Ishikawa (cell line): Measurements from ENCODE around the gene CABP1.

Experiments
- CEBPB ChIP-seq: IDR thresholded peaks from 2 replicates; pipeline ENCODE4 v1.6.1; 2012
- CREB1 ChIP-seq: IDR thresholded peaks from 2 replicates; pipeline ENCODE4 v1.6.1; 2012; ENCODE audit warnings: low read depth
- EGR1 ChIP-seq: IDR thresholded peaks from 2 replicates; pipeline ENCODE4 v1.6.1; 2012
- EP300 ChIP-seq: IDR thresholded peaks from 2 replicates; pipeline ENCODE4 v1.6.1; 2012; ENCODE audit warnings: borderline replicate concordance
- FOXM1 ChIP-seq: IDR thresholded peaks from 2 replicates; pipeline ENCODE4 v1.6.1; 2012; ENCODE audit warnings: low read depth, borderline replicate concordance
- NFIC ChIP-seq: IDR thresholded peaks from 2 replicates; pipeline ENCODE4 v1.6.1; 2012
- RAD21 ChIP-seq: IDR thresholded peaks from 2 replicates; pipeline ENCODE4 v1.6.1; 2012; ENCODE audit warnings: low read depth
- TAF1 ChIP-seq: IDR thresholded peaks from 2 replicates; pipeline ENCODE4 v1.6.1; 2012; ENCODE audit warnings: low read depth, mild to moderate bottlenecking
- TCF12 ChIP-seq: IDR thresholded peaks from 2 replicates; pipeline ENCODE4 v1.6.1; 2012; ENCODE audit warnings: low read depth
- TEAD4 ChIP-seq: IDR thresholded peaks from 2 replicates; pipeline ENCODE4 v1.6.1; 2012
- YY1 ChIP-seq: IDR thresholded peaks from 2 replicates; pipeline ENCODE4 v1.6.1; 2012; ENCODE audit warnings: low read depth
- ZBTB7A ChIP-seq: IDR thresholded peaks from 2 replicates; pipeline ENCODE4 v1.6.1; 2012; ENCODE audit warnings: low read depth
- TF ChIP-seq, protein P1 (sequence below): IDR thresholded peaks from 2 replicates; pipeline ENCODE4 v1.6.1; 2012
- TF ChIP-seq, protein P2 (sequence below): IDR thresholded peaks from 2 replicates; pipeline ENCODE4 v1.6.1; 2012; ENCODE audit warnings: low read depth, mild to moderate bottlenecking
- TF ChIP-seq, protein P3 (sequence below): IDR thresholded peaks from 2 replicates; pipeline ENCODE4 v1.6.1; 2012

Gene CABP1

DNA sequence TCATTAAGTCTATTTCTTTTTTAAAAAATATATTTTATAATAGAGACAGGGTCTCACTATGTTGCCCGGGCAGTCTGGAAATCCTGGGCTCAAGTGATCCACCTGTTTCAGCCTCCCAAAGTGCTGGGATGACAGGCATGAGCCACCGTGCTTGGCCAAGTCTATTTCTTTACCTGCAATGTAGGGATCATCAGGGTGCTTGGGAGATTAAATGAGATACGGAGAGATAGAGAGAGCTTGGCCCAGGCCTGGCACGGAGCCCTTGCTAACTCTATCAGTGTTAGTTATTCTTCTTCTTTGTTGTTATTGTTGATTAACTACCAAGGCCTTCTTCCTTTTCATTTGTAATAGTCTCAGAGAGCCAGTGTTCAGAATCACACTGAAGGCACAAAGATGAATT lies 3.1 kb downstream of the CABP1 start:
- TF ChIP-seq RAD21 (no peak), TCF12 (no peak), EP300 (no peak), EGR1 (no peak), TAF1 (no peak), TEAD4 (no peak)

DNA sequence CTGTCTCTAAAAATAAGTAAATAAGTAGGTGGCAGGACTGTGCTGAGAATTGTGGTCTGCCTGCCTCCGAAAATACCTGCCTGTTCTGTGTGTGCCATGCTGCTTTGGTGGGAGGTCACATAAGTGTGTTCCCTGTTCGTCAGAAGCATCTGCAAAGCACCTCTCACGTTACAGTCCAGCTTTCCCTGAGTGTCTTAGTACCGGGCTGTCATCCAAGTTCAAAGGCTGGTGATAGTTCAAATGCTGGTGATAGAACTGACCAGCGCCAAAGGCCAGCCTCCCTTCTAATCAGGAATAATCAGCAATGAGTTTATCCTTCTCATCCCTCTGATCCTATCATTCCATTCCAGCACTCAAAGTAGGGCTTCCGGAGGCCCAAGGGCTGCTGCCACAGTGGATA lies 5.6 kb downstream of the CABP1 start:
- TF ChIP-seq FOXM1 (no peak), EGR1 (no peak), TCF12 (no peak)
- TF ChIP-seq, protein P1, sequence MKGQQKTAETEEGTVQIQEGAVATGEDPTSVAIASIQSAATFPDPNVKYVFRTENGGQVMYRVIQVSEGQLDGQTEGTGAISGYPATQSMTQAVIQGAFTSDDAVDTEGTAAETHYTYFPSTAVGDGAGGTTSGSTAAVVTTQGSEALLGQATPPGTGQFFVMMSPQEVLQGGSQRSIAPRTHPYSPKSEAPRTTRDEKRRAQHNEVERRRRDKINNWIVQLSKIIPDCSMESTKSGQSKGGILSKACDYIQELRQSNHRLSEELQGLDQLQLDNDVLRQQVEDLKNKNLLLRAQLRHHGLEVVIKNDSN, result no peak

DNA sequence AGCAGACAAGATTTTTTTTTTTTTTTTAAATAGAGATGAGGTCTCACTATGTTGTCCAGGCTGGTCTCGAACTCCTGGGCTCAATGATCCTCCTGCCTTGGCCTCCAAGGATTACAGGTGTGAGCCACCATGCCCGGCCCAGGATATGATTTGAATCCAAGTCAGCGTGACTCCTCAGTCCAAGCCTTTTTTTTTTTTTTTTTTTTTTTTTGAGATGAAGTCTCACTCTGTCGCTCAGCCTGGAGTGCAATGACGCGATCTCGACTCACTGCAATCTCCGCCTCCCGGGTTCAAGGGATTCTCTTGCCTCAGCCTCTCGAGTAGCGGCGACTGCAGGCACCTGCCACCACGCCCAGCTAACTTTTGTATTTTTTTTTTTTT lies 6.9 kb downstream of the CABP1 start:
- no peak for TF ChIP-seq NFIC
- TF ChIP-seq FOXM1, result no peak
- TF ChIP-seq EGR1, result no peak
- TF ChIP-seq CEBPB, result no peak
- TF ChIP-seq, protein P2, sequence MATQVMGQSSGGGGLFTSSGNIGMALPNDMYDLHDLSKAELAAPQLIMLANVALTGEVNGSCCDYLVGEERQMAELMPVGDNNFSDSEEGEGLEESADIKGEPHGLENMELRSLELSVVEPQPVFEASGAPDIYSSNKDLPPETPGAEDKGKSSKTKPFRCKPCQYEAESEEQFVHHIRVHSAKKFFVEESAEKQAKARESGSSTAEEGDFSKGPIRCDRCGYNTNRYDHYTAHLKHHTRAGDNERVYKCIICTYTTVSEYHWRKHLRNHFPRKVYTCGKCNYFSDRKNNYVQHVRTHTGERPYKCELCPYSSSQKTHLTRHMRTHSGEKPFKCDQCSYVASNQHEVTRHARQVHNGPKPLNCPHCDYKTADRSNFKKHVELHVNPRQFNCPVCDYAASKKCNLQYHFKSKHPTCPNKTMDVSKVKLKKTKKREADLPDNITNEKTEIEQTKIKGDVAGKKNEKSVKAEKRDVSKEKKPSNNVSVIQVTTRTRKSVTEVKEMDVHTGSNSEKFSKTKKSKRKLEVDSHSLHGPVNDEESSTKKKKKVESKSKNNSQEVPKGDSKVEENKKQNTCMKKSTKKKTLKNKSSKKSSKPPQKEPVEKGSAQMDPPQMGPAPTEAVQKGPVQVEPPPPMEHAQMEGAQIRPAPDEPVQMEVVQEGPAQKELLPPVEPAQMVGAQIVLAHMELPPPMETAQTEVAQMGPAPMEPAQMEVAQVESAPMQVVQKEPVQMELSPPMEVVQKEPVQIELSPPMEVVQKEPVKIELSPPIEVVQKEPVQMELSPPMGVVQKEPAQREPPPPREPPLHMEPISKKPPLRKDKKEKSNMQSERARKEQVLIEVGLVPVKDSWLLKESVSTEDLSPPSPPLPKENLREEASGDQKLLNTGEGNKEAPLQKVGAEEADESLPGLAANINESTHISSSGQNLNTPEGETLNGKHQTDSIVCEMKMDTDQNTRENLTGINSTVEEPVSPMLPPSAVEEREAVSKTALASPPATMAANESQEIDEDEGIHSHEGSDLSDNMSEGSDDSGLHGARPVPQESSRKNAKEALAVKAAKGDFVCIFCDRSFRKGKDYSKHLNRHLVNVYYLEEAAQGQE, result no peak

DNA sequence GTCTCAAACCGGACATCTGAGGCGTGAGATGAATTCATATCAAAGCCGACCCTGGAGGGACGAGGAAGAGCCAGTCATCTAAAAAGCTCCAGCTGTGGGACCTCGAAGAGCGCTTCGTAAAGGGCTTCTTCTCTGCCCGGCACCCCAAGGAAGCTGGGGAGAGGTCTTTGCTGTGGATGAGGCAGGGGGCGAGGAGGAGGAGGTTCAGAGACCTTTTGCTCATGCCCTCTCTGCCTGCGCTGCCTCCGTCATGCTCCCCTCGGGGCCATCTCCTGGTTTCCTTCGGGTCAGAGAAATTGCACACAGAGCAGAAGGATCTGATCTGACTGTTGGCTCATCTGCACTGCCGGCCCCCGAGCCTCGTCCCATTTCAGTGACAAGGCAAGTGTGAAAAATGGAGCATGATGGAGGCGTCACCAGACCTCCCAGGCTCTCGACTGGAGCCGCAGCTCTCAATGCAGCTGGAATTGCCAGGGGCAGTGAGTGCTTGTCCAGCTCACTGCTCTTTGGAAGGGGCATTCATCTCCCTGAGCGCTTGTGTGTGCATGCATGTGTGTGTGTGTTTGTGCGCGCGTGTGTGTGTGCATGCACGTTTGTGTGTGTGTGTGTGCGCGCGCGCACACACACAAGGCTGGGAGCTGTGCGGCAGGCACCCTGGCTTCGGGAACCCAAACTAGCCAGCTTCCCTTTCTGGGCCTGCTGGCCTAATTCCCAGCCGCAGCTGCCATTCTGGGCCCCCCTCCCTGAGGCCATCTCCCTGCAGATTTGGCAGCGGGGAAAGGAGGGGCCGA lies 9.2 kb downstream of the CABP1 start:
- TF ChIP-seq, protein P3, sequence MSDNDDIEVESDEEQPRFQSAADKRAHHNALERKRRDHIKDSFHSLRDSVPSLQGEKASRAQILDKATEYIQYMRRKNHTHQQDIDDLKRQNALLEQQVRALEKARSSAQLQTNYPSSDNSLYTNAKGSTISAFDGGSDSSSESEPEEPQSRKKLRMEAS, result no peak
- TF ChIP-seq, protein P1, result no peak
- no peak for TF ChIP-seq RAD21
- no peak for TF ChIP-seq CEBPB

DNA sequence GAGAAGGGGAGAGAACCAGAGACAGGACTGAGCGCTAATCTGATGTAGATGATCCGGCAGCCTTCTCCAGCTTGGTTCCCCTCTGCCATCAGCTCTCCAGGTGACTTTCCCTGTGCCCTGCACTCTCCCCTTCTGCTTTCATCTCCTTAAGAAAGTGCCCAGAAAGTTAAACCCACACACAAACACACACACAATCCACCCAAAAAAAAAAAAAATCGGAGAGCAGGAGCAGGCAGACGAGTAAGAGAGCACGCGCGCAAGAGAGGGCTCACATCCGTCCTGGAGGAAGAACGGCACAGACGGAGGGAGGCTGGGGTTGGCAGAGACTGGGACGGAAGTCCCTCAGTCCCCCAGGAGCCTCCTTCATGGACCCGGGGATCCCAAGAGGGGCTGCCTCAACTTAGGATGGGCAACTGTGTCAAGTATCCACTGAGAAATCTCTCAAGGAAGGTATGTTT lies 9.8 kb downstream of the CABP1 start:
- TF ChIP-seq CREB1 (no peak), TEAD4 (no peak), FOXM1 (no peak), NFIC (no peak)

DNA sequence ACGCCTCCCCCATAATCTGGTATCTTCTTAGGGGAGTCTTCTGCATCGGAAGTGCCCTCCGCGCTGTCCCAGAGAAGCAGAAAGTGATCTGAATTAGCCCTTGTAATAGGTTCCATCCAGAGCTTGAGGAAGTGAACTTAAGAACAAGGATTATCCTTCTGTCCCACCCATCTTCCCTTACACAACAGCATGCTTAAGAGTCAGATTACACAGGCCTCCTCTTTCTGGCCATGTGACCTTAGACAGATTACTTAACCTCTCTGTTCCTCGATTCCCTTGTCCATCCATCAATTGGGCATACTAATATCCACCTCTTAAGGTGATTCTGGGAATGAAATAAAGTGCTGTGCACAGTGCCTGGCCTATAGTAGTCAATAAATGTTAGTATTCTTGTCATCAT lies 11.4 kb downstream of the CABP1 start:
- 0 out of 2 replicates have a peak, but pooled peaks have one; percentile 19 for TF ChIP-seq CEBPB
- no peak for TF ChIP-seq EGR1
- no peak for TF ChIP-seq TEAD4
- TF ChIP-seq ZBTB7A, result no peak
- TF ChIP-seq, protein P1, result 0 out of 2 replicates have a peak, but pooled peaks have one; percentile 27
- TF ChIP-seq, protein P3, result no peak

DNA sequence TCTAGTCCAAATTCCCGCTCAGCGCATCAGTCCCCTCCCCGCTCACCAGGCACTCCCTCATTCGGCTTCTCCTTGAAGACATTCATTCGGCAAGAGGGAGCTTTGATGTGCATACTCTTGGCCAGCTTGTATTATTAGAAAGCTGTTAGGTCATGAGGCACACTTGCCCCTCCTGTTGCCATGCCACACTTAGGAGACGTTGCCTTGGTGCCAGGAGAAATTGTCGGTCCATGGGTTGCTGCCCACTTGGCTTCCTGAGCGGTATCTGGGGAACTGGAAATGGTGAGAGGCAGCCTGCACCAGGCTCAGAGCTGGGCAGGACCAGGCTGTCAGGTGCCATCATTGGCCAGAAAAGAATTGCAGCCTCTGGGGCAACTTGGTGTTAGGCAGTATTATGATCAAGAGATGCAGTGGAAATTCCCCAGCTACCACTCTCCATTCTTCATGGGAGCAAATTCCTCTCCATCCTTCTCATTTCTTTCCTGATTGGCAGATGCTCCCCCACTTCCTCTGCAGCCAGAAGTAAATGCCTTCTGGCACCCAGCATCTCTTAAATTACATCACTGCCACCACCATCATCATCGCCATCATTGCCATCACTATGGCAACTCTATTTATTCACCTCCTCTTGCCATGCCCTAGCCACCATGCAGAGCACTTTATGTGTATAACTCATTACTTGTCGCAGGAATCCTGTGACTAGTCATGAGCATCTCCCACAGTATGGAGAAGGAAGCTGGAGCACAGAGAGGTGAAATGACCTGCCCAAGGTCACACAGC lies 12.4 kb downstream of the CABP1 start:
- TF ChIP-seq, protein P2, result no peak
- TF ChIP-seq, protein P3, result no peak
- TF ChIP-seq, protein P1, result no peak
- TF ChIP-seq RAD21 (no peak), FOXM1 (no peak), TCF12 (no peak), TEAD4 (no peak), CEBPB (no peak), EP300 (no peak), ZBTB7A (no peak), CREB1 (no peak), YY1 (no peak), EGR1 (no peak)
